H9 (cell line): ENCODE results near the gene RIMBP2. TPM values are rescaled to one million over a fixed set of nuclear protein-coding genes. Genes with fewer than 3 reads are reported as not detected.

Experiments used
- DNase-seq: peaks from one replicate; pipeline ENCODE4 v3.0.0-alpha.2; 2017
- H2AFZ ChIP-seq: one replicate; pipeline ENCODE4 v1.6.1; 2013; ENCODE audit warnings: mild to moderate bottlenecking, low read length, control low read depth, moderate library complexity
- H2AK5ac ChIP-seq: 2 replicates; pipeline ENCODE4 v1.6.1; 2013; ENCODE audit warnings: low read length, control low read depth, mixed read lengths; ENCODE audit not compliant: insufficient read length
- H2BK120ac ChIP-seq: one replicate; pipeline ENCODE4 v1.6.1; 2013; ENCODE audit warnings: low read depth, mild to moderate bottlenecking, low read length, control low read depth, inconsistent platforms; ENCODE audit not compliant: poor library complexity, severe bottlenecking
- H2BK12ac ChIP-seq: 2 replicates; pipeline ENCODE4 v1.6.1; 2013; ENCODE audit warnings: low read length, control low read depth, mixed read lengths, low read depth; ENCODE audit not compliant: insufficient read length
- H2BK15ac ChIP-seq: 2 replicates; pipeline ENCODE4 v1.6.1; 2013; ENCODE audit warnings: low read depth, low read length, control low read depth
- H2BK20ac ChIP-seq: one replicate; pipeline ENCODE4 v1.6.1; 2013; ENCODE audit warnings: low read depth, mild to moderate bottlenecking, low read length, control low read depth, inconsistent platforms; ENCODE audit not compliant: poor library complexity, severe bottlenecking
- H2BK5ac ChIP-seq: 2 replicates; pipeline ENCODE4 v1.6.1; 2013; ENCODE audit warnings: low read length, control low read depth, mixed read lengths; ENCODE audit not compliant: insufficient read length
- H3K14ac ChIP-seq: 2 replicates; pipeline ENCODE4 v1.6.1; 2013; ENCODE audit warnings: low read length, control low read depth; ENCODE audit not compliant: insufficient read depth
- H3K18ac ChIP-seq: 2 replicates; pipeline ENCODE4 v1.6.1; 2013; ENCODE audit warnings: low read depth, mild to moderate bottlenecking, mixed read lengths, low read length, control low read depth; ENCODE audit not compliant: insufficient read length
- H3K23ac ChIP-seq: 2 replicates; pipeline ENCODE4 v1.6.1; 2013; ENCODE audit warnings: low read length, control low read depth, mixed read lengths, low read depth; ENCODE audit not compliant: insufficient read length
- H3K23me2 ChIP-seq: 2 replicates; pipeline ENCODE4 v1.6.1; 2013; ENCODE audit warnings: low read depth, mild to moderate bottlenecking, mixed read lengths, low read length, control low read depth; ENCODE audit not compliant: insufficient read length, poor library complexity, severe bottlenecking
- H3K27ac ChIP-seq: 2 replicates; pipeline ENCODE4 v1.5.1; 2013; ENCODE audit warnings: low read length, control low read depth, mixed read lengths, low read depth; ENCODE audit not compliant: insufficient read length
- H3K27me3 ChIP-seq: 2 replicates; pipeline ENCODE4 v1.6.1; 2013; ENCODE audit warnings: low read length, control low read depth, inconsistent platforms; ENCODE audit not compliant: insufficient read depth
- H3K4ac ChIP-seq: 2 replicates; pipeline ENCODE4 v1.6.1; 2013; ENCODE audit warnings: low read depth, mild to moderate bottlenecking, control low read depth, inconsistent platforms, low read length, moderate library complexity
- H3K4me1 ChIP-seq: 2 replicates; pipeline ENCODE4 v1.6.1; 2013; ENCODE audit warnings: low read length, control low read depth, inconsistent platforms; ENCODE audit not compliant: insufficient read depth
- H3K4me2 ChIP-seq: 2 replicates; pipeline ENCODE4 v1.6.1; 2013; ENCODE audit warnings: low read length, control low read depth, mixed read lengths; ENCODE audit not compliant: insufficient read length, insufficient read depth
- H3K56ac ChIP-seq: 2 replicates; pipeline ENCODE4 v1.6.1; 2013; ENCODE audit warnings: low read depth, mild to moderate bottlenecking, mixed read lengths, low read length, control low read depth; ENCODE audit not compliant: insufficient read length
- H3K79me1 ChIP-seq: 2 replicates; pipeline ENCODE4 v1.6.1; 2013; ENCODE audit warnings: low read depth, mild to moderate bottlenecking, moderate library complexity, low read length, control low read depth, inconsistent platforms; ENCODE audit not compliant: insufficient read depth, poor library complexity, severe bottlenecking
- H3K79me2 ChIP-seq: 2 replicates; pipeline ENCODE4 v1.6.1; 2013; ENCODE audit warnings: low read length, control low read depth, inconsistent platforms; ENCODE audit not compliant: insufficient read depth
- H3K9ac ChIP-seq: 2 replicates; pipeline ENCODE4 v1.6.1; 2013; ENCODE audit warnings: low read length, control low read depth, mixed read lengths; ENCODE audit not compliant: insufficient read length; ENCODE audit errors: extremely low read depth
- H3K9me3 ChIP-seq: one replicate; pipeline ENCODE4 v1.6.1; 2013; ENCODE audit warnings: low read depth, low read length, inconsistent platforms; ENCODE audit not compliant: control insufficient read depth
- H3T11ph ChIP-seq: one replicate; pipeline ENCODE4 v1.6.1; 2013; ENCODE audit warnings: mild to moderate bottlenecking, low read length, control low read depth, inconsistent platforms
- H4K20me1 ChIP-seq: one replicate; pipeline ENCODE4 v1.6.1; 2013; ENCODE audit not compliant: control insufficient read depth, insufficient read length, insufficient read depth
- H4K5ac ChIP-seq: 2 replicates; pipeline ENCODE4 v1.6.1; 2013; ENCODE audit warnings: low read depth, mild to moderate bottlenecking, mixed read lengths, low read length, control low read depth; ENCODE audit not compliant: insufficient read length
- H4K8ac ChIP-seq: replicated peaks from 2 replicates; pipeline ENCODE4 v1.6.1; 2013; ENCODE audit warnings: low read length, control low read depth, mixed read lengths, low read depth; ENCODE audit not compliant: insufficient read length
- H4K91ac ChIP-seq: 2 replicates; pipeline ENCODE4 v1.6.1; 2013; ENCODE audit warnings: low read depth, mild to moderate bottlenecking, moderate library complexity, mixed read lengths, low read length, control low read depth; ENCODE audit not compliant: insufficient read length
- H3K27ac Mint-ChIP-seq, 3 experiments: 2 replicates in 2 of 3; 3 replicates in 1 of 3; pipeline ENCODE4 v1.8.0; 2020 to 2021; ENCODE audit warnings: mixed read lengths in 3 of 3, mild to moderate bottlenecking in 1 of 3, moderate library complexity in 1 of 3
- H3K27me3 Mint-ChIP-seq: 2 replicates; pipeline ENCODE4 v1.8.0; 2021; ENCODE audit warnings: low read depth, mild to moderate bottlenecking, moderate library complexity, mixed read lengths
- H3K36me3 Mint-ChIP-seq, 3 experiments: 2 replicates in 2 of 3; 3 replicates in 1 of 3; pipeline ENCODE4 v1.8.0; 2020 to 2021; ENCODE audit warnings: low read depth in 3 of 3, mixed read lengths in 3 of 3; ENCODE audit not compliant: insufficient read depth in 1 of 3
- H3K4me1 Mint-ChIP-seq, 2 experiments: 2 replicates each; pipeline ENCODE4 v1.8.0; 2020; ENCODE audit warnings: mixed read lengths in 2 of 2
- H3K4me3 Mint-ChIP-seq, 2 experiments: 2 replicates in 1 of 2; 3 replicates in 1 of 2; pipeline ENCODE4 v1.8.0; 2020 to 2021; ENCODE audit warnings: mild to moderate bottlenecking in 2 of 2, mixed read lengths in 2 of 2, moderate library complexity in 1 of 2
- H3K9me3 Mint-ChIP-seq, 2 experiments: 2 replicates in 1 of 2; 3 replicates in 1 of 2; pipeline ENCODE4 v1.8.0; 2020; ENCODE audit warnings: mild to moderate bottlenecking in 2 of 2, mixed read lengths in 2 of 2, moderate library complexity in 1 of 2
- CTCF ChIP-seq: fragments of 200-600 bp; sonication (generic); conservative IDR thresholded peaks from 3 replicates; pipeline ENCODE4 v1.8.0; 2021; ENCODE audit warnings: antibody characterized with exemption, mild to moderate bottlenecking
- WGBS: extraction: QIAGEN DNeasy Blood & Tissue Kit; methylation state at CpG from one replicate; pipeline ENCODE4 v1.1.7; 2013; ENCODE audit warnings: missing lambda C conversion rate, low lambda C conversion rate, mixed read lengths; ENCODE audit not compliant: insufficient read length; ENCODE audit errors: extremely low coverage; 5-methylcytosine and 5-hydroxymethylcytosine counted together
- total RNA-seq: library from RNA; stranded (reverse); gene quantifications from 2 replicates; pipeline ENCODE4 v1.2.1, GENCODE V29; 2021

RIMBP2 gene
- total RNA-seq, 1 experiment from 2014 or later = 0.70 TPM

- no peak overlapping the region for H3K4me2 ChIP-seq
- H3K23me2 ChIP-seq = no peaks in the 10 kb centered on the region
- no peak overlapping the region; a peak in 1 of 7 replicates for H3K27ac Mint-ChIP-seq
- H4K8ac ChIP-seq = no peak overlapping the region
- H3K23ac ChIP-seq = no peak overlapping the region
- H3K4me3 Mint-ChIP-seq = no peak overlapping the region
- no peaks in the 10 kb centered on the region for H3K9me3 ChIP-seq
- peaks cover 0 to 1% (median 0%) of the 10 kb centered on the region in 3 experiments; a peak in 1 of 7 replicates for H3K36me3 Mint-ChIP-seq
- no peak overlapping the region for H2AFZ ChIP-seq
- no peaks in the 10 kb centered on the region for H3K4me1 ChIP-seq
- no peak overlapping the region for H2BK5ac ChIP-seq
- no peak overlapping the region for H3T11ph ChIP-seq
- H3K9me3 Mint-ChIP-seq = no peaks in the 10 kb centered on the region; a peak in 1 of 5 replicates
- H3K79me1 ChIP-seq = no peaks in the 10 kb centered on the region
- H4K91ac ChIP-seq = no peak overlapping the region
- H2BK12ac ChIP-seq = no peak overlapping the region
- H3K56ac ChIP-seq = no peak overlapping the region
- no peaks in the 10 kb centered on the region for H4K20me1 ChIP-seq
- H3K4ac ChIP-seq = no peak overlapping the region
- no peaks in the 10 kb centered on the region for H3K27me3 ChIP-seq
- H3K27me3 Mint-ChIP-seq = peaks cover 7% of the 10 kb centered on the region
- peaks cover 6 to 14% of the 10 kb centered on the region in 2 experiments; a peak in 3 of 4 replicates for H3K4me1 Mint-ChIP-seq
- no peak overlapping the region for H3K27ac ChIP-seq
- no peak for TF ChIP-seq CTCF
- H3K18ac ChIP-seq = no peak overlapping the region
- WGBS = no CpG with 5 or more reads among the region's 16 CpGs
- H2BK15ac ChIP-seq = no peak overlapping the region
- H3K79me2 ChIP-seq = no peaks in the 10 kb centered on the region
- no peak overlapping the region for H3K9ac ChIP-seq
- no peak overlapping the region for H3K14ac ChIP-seq
- no peak overlapping the region for H4K5ac ChIP-seq
- no peak overlapping the region for H2BK120ac ChIP-seq
- no peak overlapping the region for H2AK5ac ChIP-seq
- no peak for DNase-seq
- no peak overlapping the region for H2BK20ac ChIP-seq
These were observed 215.2 kb downstream of the RIMBP2 start for GRCh38 chr12:130500835-130501330.
